ENCODE data around the gene FGF3. TPM values are rescaled to one million over a fixed set of nuclear protein-coding genes. Genes with fewer than 3 reads are reported as not detected.
A peak's percentile ranks its signal among the peaks of the same experiment; 100 is the strongest.

Gene FGF3
- polyA plus RNA-seq, 3 donors: not detected

DNA sequence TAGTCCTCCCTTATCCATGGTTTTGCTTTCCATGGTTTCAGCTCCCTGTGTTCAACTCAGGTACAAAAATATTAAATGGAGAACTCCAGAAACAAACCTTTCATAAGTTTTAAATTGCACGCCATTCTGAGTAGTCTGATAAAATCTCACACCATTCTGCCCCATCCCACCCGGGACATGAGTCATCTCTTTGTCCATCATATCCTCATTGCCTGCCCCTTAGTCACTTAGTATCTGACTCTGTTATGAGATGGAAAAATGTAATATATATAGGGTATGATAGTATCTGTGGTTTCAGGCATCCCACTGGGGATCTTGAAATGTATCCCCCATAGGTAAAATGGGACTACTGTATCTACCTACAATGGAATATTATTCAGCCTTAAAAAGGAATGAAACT is 35.5 kb upstream of the FGF3 start:
- DNase-seq (ENCODE audit: extremely low read depth in 1 of 11, low read depth in 9 of 11, low spot score in 4 of 11): no peak

DNA sequence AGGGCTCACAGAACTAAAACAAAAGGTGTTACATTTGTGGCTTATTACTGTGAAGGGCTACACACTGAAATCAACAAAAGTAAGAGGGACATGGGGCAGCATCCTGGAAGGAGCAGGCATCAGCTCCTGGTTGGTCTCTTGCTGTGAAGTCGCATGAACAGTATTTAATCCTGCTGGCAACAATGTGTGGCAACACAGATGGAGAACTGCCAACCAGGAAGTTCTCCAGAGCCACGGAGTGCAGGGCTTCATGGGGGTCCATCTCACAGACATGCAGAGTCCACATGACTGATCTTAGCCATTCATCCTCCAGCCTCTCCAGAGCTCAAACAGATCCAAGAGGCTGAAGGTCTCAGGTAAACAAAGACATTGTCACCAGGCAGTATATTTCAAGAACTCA is 32.8 kb upstream of the FGF3 start:
- no peak for DNase-seq (ENCODE audit: extremely low read depth in 1 of 11, low read depth in 9 of 11, low spot score in 4 of 11)

- DNase-seq (ENCODE audit: extremely low read depth in 1 of 11, low read depth in 9 of 11, low spot score in 4 of 11): peak in 5 of 11 donors; percentile 23 to 66 (median 63)
Measured at GRCh38 chr11:69848201-69848600, 29.0 kb upstream of the FGF3 start.

DNA sequence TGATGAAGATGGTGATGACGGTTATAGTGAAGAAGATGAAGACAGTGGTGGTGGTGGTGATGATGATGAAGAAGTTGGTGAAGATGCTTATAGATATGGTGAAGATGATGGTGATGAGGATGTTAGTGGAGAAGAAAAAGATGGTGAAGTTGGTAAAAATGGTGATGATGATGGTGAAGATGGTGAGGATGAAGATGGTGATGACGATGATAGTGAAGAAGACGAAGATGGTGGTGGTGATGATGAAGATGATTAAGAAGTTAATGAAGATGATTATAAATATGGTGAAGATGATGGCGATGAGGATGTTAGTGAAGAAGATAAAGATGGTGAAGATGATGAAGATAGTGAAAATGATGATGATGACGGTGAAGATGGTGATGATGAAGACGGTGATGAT is 25.2 kb upstream of the FGF3 start:
- no peak for DNase-seq (ENCODE audit: extremely low read depth in 1 of 11, low read depth in 9 of 11, low spot score in 4 of 11)

DNA sequence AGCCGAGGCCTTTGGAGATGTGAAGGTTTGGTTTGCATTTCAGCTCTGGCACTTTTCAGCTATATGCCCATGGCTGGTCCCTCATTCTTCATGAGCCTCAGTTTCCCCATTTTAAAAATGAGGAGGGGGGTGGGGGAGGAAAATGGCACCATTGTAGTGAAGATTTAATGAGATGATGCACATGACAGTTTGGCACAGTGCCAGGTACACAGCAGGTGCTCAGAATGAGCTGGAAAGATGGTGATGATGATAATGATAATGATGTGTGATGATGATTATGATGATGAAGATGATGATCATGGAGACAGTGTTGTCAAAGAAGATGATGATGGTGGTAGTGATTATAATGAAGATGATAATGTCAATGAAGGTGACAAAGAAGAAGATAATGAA is 24.3 kb upstream of the FGF3 start:
- no peak for DNase-seq (ENCODE audit: extremely low read depth in 1 of 11, low read depth in 9 of 11, low spot score in 4 of 11)

DNA sequence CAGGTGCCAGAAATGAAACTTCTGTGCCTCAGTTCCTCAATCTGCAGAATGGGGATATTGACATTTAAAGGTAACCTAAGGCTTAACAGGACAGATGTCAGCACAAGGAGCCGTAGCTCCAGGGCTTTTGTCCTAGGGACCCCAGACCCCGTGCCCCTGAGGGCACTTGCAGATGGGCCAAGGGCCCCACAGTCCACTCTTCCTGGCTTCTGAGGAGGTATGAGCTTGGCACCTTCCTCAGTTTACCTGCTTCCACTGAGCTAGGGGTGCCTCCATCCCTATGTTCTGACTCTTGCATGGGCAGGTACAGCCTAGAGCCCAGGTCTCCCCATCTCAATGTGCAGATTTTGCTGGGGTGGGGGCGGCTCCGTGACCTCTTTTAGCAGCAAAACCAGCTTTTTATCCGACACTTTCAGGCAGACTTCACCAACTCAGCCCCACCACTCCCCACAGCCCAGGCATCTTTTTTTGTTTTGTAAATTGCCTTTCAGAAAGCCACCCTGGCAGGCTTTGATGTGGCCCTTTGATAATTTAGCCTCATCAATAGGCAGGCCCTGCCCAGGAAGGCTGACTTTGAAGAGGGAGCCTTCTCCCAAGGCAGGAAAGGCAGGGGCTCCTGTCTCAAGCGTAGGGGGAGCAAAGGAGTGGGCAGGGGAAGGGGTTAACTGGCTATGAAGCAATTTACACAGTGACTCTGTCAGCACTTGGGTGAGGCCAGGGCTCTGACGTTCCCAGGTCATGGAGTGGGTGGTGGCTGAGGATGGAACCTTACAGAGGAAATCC is 23.7 kb upstream of the FGF3 start:
- no peak for DNase-seq (ENCODE audit: extremely low read depth in 1 of 11, low read depth in 9 of 11, low spot score in 4 of 11)

- DNase-seq (ENCODE audit: extremely low read depth in 1 of 11, low read depth in 9 of 11, low spot score in 4 of 11): no peak
Measured at GRCh38 chr11:69841859-69842698, 22.9 kb upstream of the FGF3 start.

DNA sequence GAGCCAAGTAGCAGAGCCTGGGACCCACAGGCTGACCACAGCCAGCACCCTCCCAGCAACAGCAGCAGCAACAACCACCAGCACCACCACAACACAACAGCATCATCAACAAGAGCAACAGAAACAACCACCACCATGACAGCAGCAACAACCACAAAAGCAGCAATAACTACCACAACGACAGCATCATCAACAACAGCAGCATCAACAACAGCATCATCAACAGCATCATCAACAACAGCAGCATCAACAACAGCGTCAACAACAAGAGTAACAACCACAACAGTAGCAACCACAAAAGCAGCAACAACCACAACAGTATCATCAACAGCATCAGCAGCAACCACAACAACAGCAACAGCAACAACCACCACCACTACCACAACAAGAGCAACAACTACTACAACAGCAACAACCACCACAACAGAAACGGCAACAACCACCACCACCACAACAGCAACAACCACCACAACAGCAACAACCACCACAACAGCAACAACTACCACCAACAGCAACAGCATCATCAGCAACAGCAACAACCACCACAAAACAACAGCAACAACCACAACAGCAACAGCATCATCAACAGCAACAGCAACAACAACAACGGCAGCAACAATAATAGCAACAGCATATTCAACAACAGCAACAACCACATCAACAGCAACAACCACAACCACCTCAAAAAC is 22.1 kb upstream of the FGF3 start:
- DNase-seq (ENCODE audit: extremely low read depth in 1 of 11, low read depth in 9 of 11, low spot score in 4 of 11): no peak

- DNase-seq (ENCODE audit: extremely low read depth in 1 of 11, low read depth in 9 of 11, low spot score in 4 of 11): no peak
Measured at GRCh38 chr11:69840371-69841169, 21.4 kb upstream of the FGF3 start.

GRCh38 chr11:69839516-69839915 is 20.3 kb upstream of the FGF3 start:
- DNase-seq (ENCODE audit: extremely low read depth in 1 of 11, low read depth in 9 of 11, low spot score in 4 of 11): no peak

GRCh38 chr11:69837791-69838190 is 18.6 kb upstream of the FGF3 start:
- no peak for DNase-seq (ENCODE audit: extremely low read depth in 1 of 11, low read depth in 9 of 11, low spot score in 4 of 11)

- no peak for DNase-seq (ENCODE audit: extremely low read depth in 1 of 11, low read depth in 9 of 11, low spot score in 4 of 11)
Measured at GRCh38 chr11:69836401-69836800, 17.2 kb upstream of the FGF3 start.

- no peak for DNase-seq (ENCODE audit: extremely low read depth in 1 of 11, low read depth in 9 of 11, low spot score in 4 of 11)
Measured at GRCh38 chr11:69834811-69835800, 15.9 kb upstream of the FGF3 start.

- DNase-seq (ENCODE audit: extremely low read depth in 1 of 11, low read depth in 9 of 11, low spot score in 4 of 11): no peak
Measured at GRCh38 chr11:69834251-69834650, 15.0 kb upstream of the FGF3 start.

- no peak for DNase-seq (ENCODE audit: extremely low read depth in 1 of 11, low read depth in 9 of 11, low spot score in 4 of 11)
Measured at GRCh38 chr11:69832561-69833413, 13.6 kb upstream of the FGF3 start.

DNA sequence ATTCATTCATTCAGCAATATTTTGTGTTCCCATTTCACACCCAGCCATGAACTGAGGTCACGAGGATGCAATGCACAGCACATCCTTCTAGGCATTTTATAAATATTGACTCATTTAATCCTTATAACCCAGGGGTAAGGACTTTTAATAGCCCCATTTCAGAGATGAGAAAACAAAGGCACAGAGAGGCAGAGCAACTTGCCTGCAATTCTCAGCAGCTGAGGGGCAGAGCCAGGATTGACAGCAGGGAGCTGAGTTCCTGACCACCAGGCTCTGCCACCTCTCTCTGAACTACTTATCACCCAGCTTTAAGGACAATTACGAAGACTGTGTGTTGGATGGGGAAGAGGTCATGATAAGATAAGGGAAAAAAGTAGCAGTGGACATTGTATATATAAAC is 12.8 kb upstream of the FGF3 start:
- DNase-seq (ENCODE audit: extremely low read depth in 1 of 11, low read depth in 9 of 11, low spot score in 4 of 11): no peak

GRCh38 chr11:69830086-69830485 is 10.9 kb upstream of the FGF3 start:
- no peak for DNase-seq (ENCODE audit: extremely low read depth in 1 of 11, low read depth in 9 of 11, low spot score in 4 of 11)

Measured in renal cortex interstitium (tissue), 11 donors.